Epithelial cell of esophagus (primary cell): Measurements from ENCODE around the gene CYSTM1.
A peak's percentile ranks its signal among the peaks of the same experiment; 100 is the strongest.

ENCODE experiments used
- DNase-seq: peaks from one replicate; pipeline ENCODE4 v3.0.0; 2010; ENCODE audit warnings: low read depth
- H3K4me3 ChIP-seq: 2 replicates; pipeline ENCODE4 v1.5.1; 2011; ENCODE audit warnings: mild to moderate bottlenecking, low read length, control low read depth
- TF ChIP-seq, protein P1 (sequence below): IDR thresholded peaks from 2 replicates; pipeline ENCODE4 v1.5.1; 2011; ENCODE audit warnings: low read depth, mild to moderate bottlenecking, low read length, control low read depth, inconsistent platforms; ENCODE audit not compliant: insufficient read depth; ENCODE audit errors: missing control alignments

Gene CYSTM1

DNA sequence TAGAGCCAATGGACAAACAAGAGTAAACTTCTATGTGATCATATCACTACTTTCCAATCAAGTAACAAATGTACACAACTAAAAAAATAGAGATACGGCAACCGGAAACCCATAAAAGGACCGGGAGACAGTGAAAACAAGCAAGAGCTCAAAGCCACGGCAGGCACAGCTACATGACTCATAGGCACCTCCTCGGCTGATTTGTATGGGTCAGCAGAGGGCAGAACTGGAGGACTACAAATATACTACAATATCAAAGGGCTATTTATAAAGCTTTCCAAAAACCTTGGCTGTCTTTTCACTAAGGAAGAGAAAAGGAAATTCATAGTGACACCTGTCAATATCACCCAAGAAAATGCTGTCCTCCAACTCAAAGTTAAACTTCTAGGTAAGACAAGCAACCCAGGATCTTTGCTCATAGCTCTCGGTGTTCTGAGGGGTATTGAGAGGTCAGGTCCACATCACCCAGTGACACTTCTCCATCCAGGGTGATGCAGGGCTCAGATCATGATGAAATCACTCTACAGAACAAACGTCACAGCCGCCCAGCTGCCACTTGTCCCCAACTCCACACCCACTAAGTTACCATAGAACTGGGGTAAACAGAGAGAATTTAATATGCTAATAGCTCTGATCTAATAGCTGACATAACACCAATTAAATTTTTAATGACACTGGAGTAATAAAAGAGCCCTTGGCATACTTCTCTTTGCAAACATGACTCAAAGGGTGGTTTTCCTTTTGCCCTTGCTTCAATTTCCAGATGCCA lies 86.6 kb downstream of the CYSTM1 start:
- TF ChIP-seq, protein P1, sequence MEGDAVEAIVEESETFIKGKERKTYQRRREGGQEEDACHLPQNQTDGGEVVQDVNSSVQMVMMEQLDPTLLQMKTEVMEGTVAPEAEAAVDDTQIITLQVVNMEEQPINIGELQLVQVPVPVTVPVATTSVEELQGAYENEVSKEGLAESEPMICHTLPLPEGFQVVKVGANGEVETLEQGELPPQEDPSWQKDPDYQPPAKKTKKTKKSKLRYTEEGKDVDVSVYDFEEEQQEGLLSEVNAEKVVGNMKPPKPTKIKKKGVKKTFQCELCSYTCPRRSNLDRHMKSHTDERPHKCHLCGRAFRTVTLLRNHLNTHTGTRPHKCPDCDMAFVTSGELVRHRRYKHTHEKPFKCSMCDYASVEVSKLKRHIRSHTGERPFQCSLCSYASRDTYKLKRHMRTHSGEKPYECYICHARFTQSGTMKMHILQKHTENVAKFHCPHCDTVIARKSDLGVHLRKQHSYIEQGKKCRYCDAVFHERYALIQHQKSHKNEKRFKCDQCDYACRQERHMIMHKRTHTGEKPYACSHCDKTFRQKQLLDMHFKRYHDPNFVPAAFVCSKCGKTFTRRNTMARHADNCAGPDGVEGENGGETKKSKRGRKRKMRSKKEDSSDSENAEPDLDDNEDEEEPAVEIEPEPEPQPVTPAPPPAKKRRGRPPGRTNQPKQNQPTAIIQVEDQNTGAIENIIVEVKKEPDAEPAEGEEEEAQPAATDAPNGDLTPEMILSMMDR, result no peak
- DNase-seq, result peak; percentile 89

DNA sequence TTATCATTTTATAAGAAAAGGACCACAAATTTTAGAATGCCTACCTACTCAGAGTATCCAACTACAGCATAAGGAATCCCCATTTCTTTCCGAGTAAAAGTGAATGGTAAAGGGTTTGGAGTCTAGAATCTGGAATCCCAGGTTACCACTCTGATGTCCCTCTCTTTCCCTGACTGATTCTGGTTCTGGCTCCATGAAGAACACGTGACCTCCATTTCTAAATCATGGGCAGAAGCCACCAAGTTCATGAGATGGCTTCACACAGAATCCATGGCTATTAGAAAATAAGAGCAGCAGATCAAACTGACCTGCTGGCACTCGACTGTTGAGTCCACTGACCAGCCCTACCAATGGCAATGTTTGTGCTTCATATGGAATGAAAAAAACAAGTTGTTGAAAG lies 87.2 kb downstream of the CYSTM1 start:
- TF ChIP-seq, protein P1, result no peak
- H3K4me3 ChIP-seq, result no peak overlapping the region
- no peak for DNase-seq

More for the DNA sequence above, 86.6 kb downstream of the CYSTM1 start:
- H3K4me3 ChIP-seq, result no peak overlapping the region

DNA sequence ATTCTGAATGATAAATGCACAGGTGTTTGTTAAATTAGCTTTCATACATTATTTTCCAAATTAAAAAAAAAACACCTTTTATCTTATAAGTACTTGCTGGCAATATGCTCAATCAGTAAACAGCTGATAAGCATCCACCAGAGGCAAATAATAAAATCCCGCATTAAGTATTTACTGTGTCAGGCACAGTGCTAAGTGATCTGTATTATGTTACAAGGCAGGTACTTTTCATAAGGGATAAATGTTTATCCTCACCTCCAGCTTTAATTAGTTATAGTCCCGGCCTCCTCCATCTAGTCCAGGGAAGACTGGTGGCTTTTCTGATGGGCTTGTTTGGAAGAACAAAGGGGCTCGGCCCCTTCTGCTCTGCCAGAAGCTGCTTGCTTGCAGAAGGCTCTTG lies 87.9 kb downstream of the CYSTM1 start:
- no peak for DNase-seq
- H3K4me3 ChIP-seq, result no peak overlapping the region
- TF ChIP-seq, protein P1, result no peak

DNA sequence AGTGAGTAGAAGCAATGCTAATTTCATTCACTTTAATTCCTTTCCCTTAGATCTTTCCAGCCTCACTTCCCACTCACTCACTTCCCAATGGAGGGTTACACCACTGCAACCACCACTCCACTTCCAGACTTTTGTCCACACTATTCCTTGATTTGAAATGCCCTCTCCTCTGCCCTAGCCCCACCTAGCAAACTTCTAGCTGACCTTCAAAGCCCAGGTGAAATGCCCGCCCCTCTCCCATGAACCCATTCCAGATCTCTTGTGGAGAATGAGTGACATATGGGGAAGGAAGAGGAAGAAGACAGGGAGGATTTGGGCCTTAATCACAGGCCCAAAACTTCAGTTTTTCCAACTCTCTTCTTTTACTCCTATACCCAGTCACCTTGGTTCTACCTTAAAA lies 90.9 kb downstream of the CYSTM1 start:
- H3K4me3 ChIP-seq, result no peak overlapping the region
- TF ChIP-seq, protein P1, result no peak
- DNase-seq, result no peak

DNA sequence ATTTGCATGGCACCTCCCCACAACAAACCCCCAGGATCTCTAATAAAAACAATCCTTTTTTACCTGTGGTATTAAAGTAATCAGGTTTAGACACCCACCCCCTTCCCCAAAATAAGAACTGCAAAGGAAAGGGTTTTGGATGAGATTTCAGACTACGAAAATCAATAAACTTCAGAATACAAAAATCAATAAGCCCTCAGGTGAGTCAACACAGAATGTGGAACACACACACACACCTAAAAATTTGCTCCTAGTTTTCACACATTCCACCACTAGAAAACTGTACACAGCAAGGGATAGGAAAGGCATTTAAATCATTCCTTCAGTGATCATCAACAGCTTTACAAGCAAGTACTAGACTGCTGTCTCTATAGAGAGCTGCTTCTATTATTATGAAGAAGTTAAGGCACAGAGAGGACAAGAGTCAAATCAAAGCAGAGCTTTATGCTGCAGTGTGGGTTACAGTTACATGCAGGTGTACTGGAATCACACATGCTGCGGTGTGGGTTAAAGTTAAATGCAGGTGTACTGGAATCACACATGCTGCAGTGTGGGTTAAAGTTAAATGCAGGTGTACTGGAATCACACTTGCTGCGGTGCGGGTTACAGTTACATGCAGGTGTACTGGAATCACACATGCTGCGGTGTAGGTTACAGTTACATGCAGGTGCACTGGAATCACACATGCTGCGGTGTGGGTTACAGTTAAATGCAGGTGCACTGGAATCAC lies 91.6 kb downstream of the CYSTM1 start:
- DNase-seq, result no peak
- TF ChIP-seq, protein P1, result no peak
- H3K4me3 ChIP-seq, result no peak overlapping the region

DNA sequence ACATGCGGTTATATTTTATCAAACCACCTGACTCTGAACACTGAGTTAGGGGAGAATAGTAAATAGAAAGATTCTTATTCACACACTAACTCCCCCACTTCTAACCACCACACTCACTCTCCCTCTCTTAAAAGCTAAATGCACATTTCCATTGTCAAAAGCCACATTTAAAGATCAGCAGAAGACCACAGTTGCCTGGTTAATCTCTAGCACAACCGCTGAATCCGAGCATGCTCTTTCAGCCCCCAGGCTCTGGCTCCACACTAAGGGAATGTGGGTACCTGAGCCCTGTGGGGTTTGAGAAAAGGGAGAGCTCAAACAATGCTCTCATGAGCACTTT lies 92.2 kb downstream of the CYSTM1 start:
- TF ChIP-seq, protein P1, result no peak
- DNase-seq, result no peak
- H3K4me3 ChIP-seq, result no peak overlapping the region
